IPS-20b (cell line): ENCODE results near the gene KLHL36.

Experiments
- H3K27ac ChIP-seq: one replicate; pipeline ENCODE4 v1.5.1; 2013; ENCODE audit warnings: low read length
- H3K27me3 ChIP-seq: 2 replicates; pipeline ENCODE4 v1.6.1; 2013; ENCODE audit warnings: mild to moderate bottlenecking, low read length, inconsistent platforms; ENCODE audit not compliant: insufficient read depth
- H3K36me3 ChIP-seq: 2 replicates; pipeline ENCODE4 v1.6.1; 2013; ENCODE audit warnings: low read depth, mild to moderate bottlenecking, inconsistent platforms, low read length, moderate library complexity; ENCODE audit not compliant: insufficient read depth
- H3K4me1 ChIP-seq: 2 replicates; pipeline ENCODE4 v1.6.1; 2013; ENCODE audit warnings: mild to moderate bottlenecking, control low read depth, inconsistent platforms, low read length, moderate library complexity; ENCODE audit not compliant: insufficient read depth
- H3K4me3 ChIP-seq: 2 replicates; pipeline ENCODE4 v1.5.1; 2013; ENCODE audit warnings: mild to moderate bottlenecking, low read length, inconsistent platforms
- H3K9ac ChIP-seq: 2 replicates; pipeline ENCODE4 v1.6.1; 2013; ENCODE audit warnings: low read depth, mild to moderate bottlenecking, inconsistent platforms, low read length, moderate library complexity
- H3K9me3 ChIP-seq: 2 replicates; pipeline ENCODE4 v1.6.1; 2013; ENCODE audit warnings: mild to moderate bottlenecking, low read depth, low read length, inconsistent platforms; ENCODE audit not compliant: insufficient read depth

KLHL36 gene

GRCh38 chr16:84652566-84652965 is 4.3 kb downstream of the KLHL36 start:
- Histone ChIP-seq H3K27me3 (peaks cover 19% of the 10 kb centered on the region), H3K4me3 (no peak overlapping the region), H3K4me1 (no peaks in the 10 kb centered on the region), H3K9me3 (no peaks in the 10 kb centered on the region), H3K9ac (no peak overlapping the region), H3K36me3 (peaks cover 28% of the 10 kb centered on the region), H3K27ac (no peak overlapping the region)

GRCh38 chr16:84654238-84654637 is 5.9 kb downstream of the KLHL36 start:
- no peak overlapping the region for H3K27ac ChIP-seq
- no peaks in the 10 kb centered on the region for H3K4me1 ChIP-seq
- no peak overlapping the region for H3K4me3 ChIP-seq
- peaks cover 42% of the 10 kb centered on the region for H3K36me3 ChIP-seq
- no peak overlapping the region for H3K9ac ChIP-seq
- H3K27me3 ChIP-seq = peaks cover 10% of the 10 kb centered on the region
- H3K9me3 ChIP-seq = no peaks in the 10 kb centered on the region

GRCh38 chr16:84654998-84655397 is 6.7 kb downstream of the KLHL36 start:
- Histone ChIP-seq H3K27ac (no peak overlapping the region), H3K4me3 (no peak overlapping the region), H3K27me3 (0 out of 2 replicates have a peak, but pooled peaks cover 4% of the 10 kb centered on the region), H3K4me1 (no peaks in the 10 kb centered on the region), H3K9ac (no peak overlapping the region), H3K9me3 (no peaks in the 10 kb centered on the region), H3K36me3 (peaks cover 49% of the 10 kb centered on the region)

GRCh38 chr16:84656649-84657048 is 8.3 kb downstream of the KLHL36 start:
- Histone ChIP-seq H3K9ac (no peak overlapping the region), H3K27ac (no peak overlapping the region), H3K27me3 (no peaks in the 10 kb centered on the region), H3K4me1 (no peaks in the 10 kb centered on the region), H3K9me3 (no peaks in the 10 kb centered on the region), H3K4me3 (no peak overlapping the region), H3K36me3 (peaks cover 57% of the 10 kb centered on the region)

- H3K9me3 ChIP-seq = no peaks in the 10 kb centered on the region
- no peaks in the 10 kb centered on the region for H3K27me3 ChIP-seq
- H3K27ac ChIP-seq = no peak overlapping the region
- H3K4me3 ChIP-seq = no peak overlapping the region
- H3K4me1 ChIP-seq = no peaks in the 10 kb centered on the region
- no peak overlapping the region for H3K9ac ChIP-seq
- peaks cover 62% of the 10 kb centered on the region for H3K36me3 ChIP-seq
These were observed 9.0 kb downstream of the KLHL36 start for GRCh38 chr16:84657229-84657837.

GRCh38 chr16:84658690-84659089 is 10.4 kb downstream of the KLHL36 start:
- no peaks in the 10 kb centered on the region for H3K4me1 ChIP-seq
- H3K4me3 ChIP-seq = no peak overlapping the region
- no peak overlapping the region for H3K9ac ChIP-seq
- H3K9me3 ChIP-seq = no peaks in the 10 kb centered on the region
- no peak overlapping the region for H3K27ac ChIP-seq
- H3K27me3 ChIP-seq = no peaks in the 10 kb centered on the region
- H3K36me3 ChIP-seq = peaks cover 64% of the 10 kb centered on the region

- no peaks in the 10 kb centered on the region for H3K4me1 ChIP-seq
- peaks cover 68% of the 10 kb centered on the region for H3K36me3 ChIP-seq
- no peaks in the 10 kb centered on the region for H3K9me3 ChIP-seq
- H3K27ac ChIP-seq = no peak overlapping the region
- no peak overlapping the region for H3K9ac ChIP-seq
- no peak overlapping the region for H3K4me3 ChIP-seq
- no peaks in the 10 kb centered on the region for H3K27me3 ChIP-seq
These were observed 11.5 kb downstream of the KLHL36 start for GRCh38 chr16:84659656-84660300.

- Histone ChIP-seq H3K27me3 (no peaks in the 10 kb centered on the region), H3K9me3 (no peaks in the 10 kb centered on the region), H3K27ac (no peak overlapping the region), H3K4me1 (no peaks in the 10 kb centered on the region), H3K36me3 (peaks cover 68% of the 10 kb centered on the region), H3K4me3 (no peak overlapping the region), H3K9ac (no peak overlapping the region)
These were observed 12.7 kb downstream of the KLHL36 start for GRCh38 chr16:84660973-84661372.

GRCh38 chr16:84661418-84662060 is 13.2 kb downstream of the KLHL36 start:
- H3K9me3 ChIP-seq = no peaks in the 10 kb centered on the region
- H3K9ac ChIP-seq = no peak overlapping the region
- H3K27me3 ChIP-seq = no peaks in the 10 kb centered on the region
- H3K36me3 ChIP-seq = peaks cover 68% of the 10 kb centered on the region
- H3K4me3 ChIP-seq = no peak overlapping the region
- H3K4me1 ChIP-seq = no peaks in the 10 kb centered on the region
- H3K27ac ChIP-seq = no peak overlapping the region

- Histone ChIP-seq H3K27me3 (no peaks in the 10 kb centered on the region), H3K9me3 (no peaks in the 10 kb centered on the region), H3K4me3 (no peak overlapping the region), H3K36me3 (peaks cover 59% of the 10 kb centered on the region), H3K4me1 (peaks cover 5% of the 10 kb centered on the region; the same call in 1 of the 2 replicates), H3K9ac (no peak overlapping the region), H3K27ac (no peak overlapping the region)
These were observed 14.2 kb downstream of the KLHL36 start for GRCh38 chr16:84662471-84662870.

GRCh38 chr16:84663433-84664101 is 15.3 kb downstream of the KLHL36 start:
- no peak overlapping the region for H3K9ac ChIP-seq
- H3K4me3 ChIP-seq = no peak overlapping the region
- H3K27me3 ChIP-seq = no peaks in the 10 kb centered on the region
- no peaks in the 10 kb centered on the region for H3K9me3 ChIP-seq
- H3K36me3 ChIP-seq = peaks cover 49% of the 10 kb centered on the region
- peaks cover 13% of the 10 kb centered on the region; the same call in 1 of the 2 replicates for H3K4me1 ChIP-seq
- no peak overlapping the region for H3K27ac ChIP-seq
